Neural progenitor cell (in vitro differentiated cells): ENCODE measurements around the gene CHST13. TPM values are rescaled to one million over a fixed set of nuclear protein-coding genes. Genes with fewer than 3 reads are reported as not detected.

Experiments used
- DNase-seq: peaks from one replicate; pipeline ENCODE4 v3.0.0-alpha.2; 2016; ENCODE audit warnings: low spot score
- H2AFZ ChIP-seq: fragments of 200-600 bp; sonication (generic); replicated peaks from 2 replicates; pipeline ENCODE4 v1.6.1; 2016; ENCODE audit warnings: antibody characterized with exemption
- H3F3A ChIP-seq: fragments of 200-600 bp; sonication (generic); 2 replicates; pipeline ENCODE4 v1.6.1; 2016; ENCODE audit warnings: antibody characterized with exemption, low read depth
- H3K27ac ChIP-seq: fragments of 200-600 bp; sonication (generic); 2 replicates; pipeline ENCODE4 v1.5.1; 2016; ENCODE audit warnings: mild to moderate bottlenecking
- H3K27me3 ChIP-seq: fragments of 200-600 bp; sonication (generic); 2 replicates; pipeline ENCODE4 v1.6.1; 2016; ENCODE audit warnings: mild to moderate bottlenecking, moderate library complexity
- H3K36me3 ChIP-seq: fragments of 200-600 bp; sonication (generic); 2 replicates; pipeline ENCODE4 v1.5.1; 2016
- H3K4me1 ChIP-seq: fragments of 200-600 bp; sonication (generic); 2 replicates; pipeline ENCODE4 v1.6.1; 2016; ENCODE audit warnings: mixed run types
- H3K4me2 ChIP-seq: fragments of 200-600 bp; sonication (generic); 2 replicates; pipeline ENCODE4 v1.6.1; 2016
- H3K4me3 ChIP-seq: fragments of 200-600 bp; sonication (generic); 2 replicates; pipeline ENCODE4 v1.5.1; 2016
- H3K79me2 ChIP-seq: fragments of 200-600 bp; sonication (generic); 2 replicates; pipeline ENCODE4 v1.6.1; 2016; ENCODE audit warnings: low read depth
- H3K9ac ChIP-seq: fragments of 200-600 bp; sonication (generic); 2 replicates; pipeline ENCODE4 v1.6.1; 2016
- H3K9me3 ChIP-seq: fragments of 200-600 bp; sonication (generic); 2 replicates; pipeline ENCODE4 v1.5.1; 2016; ENCODE audit warnings: low read depth
- H4K20me1 ChIP-seq: fragments of 200-600 bp; sonication (generic); 2 replicates; pipeline ENCODE4 v1.6.1; 2016; ENCODE audit warnings: low read depth
- H3K27ac Mint-ChIP-seq: 3 replicates; pipeline ENCODE4 v1.8.0; 2021; ENCODE audit warnings: mixed read lengths
- H3K27me3 Mint-ChIP-seq: 2 replicates; pipeline ENCODE4 v1.8.0; 2022; ENCODE audit warnings: low read depth, mild to moderate bottlenecking, inconsistent platforms, moderate library complexity, mixed read lengths; ENCODE audit not compliant: insufficient read depth
- H3K36me3 Mint-ChIP-seq: 3 replicates; pipeline ENCODE4 v1.8.0; 2021; ENCODE audit warnings: mixed read lengths
- H3K4me1 Mint-ChIP-seq: 3 replicates; pipeline ENCODE4 v1.8.0; 2021; ENCODE audit warnings: mixed read lengths
- H3K4me3 Mint-ChIP-seq: 3 replicates; pipeline ENCODE4 v1.8.0; 2021; ENCODE audit warnings: mild to moderate bottlenecking, moderate library complexity, mixed read lengths
- H3K9me3 Mint-ChIP-seq: 3 replicates; pipeline ENCODE4 v1.8.0; 2020; ENCODE audit warnings: mixed read lengths
- CTCF ChIP-seq: fragments of 200-600 bp; sonication (generic); IDR thresholded peaks from 2 replicates; pipeline ENCODE4 v1.5.1; 2017; ENCODE audit warnings: antibody characterized with exemption, mild to moderate bottlenecking
- EZH2 ChIP-seq: fragments of 200-600 bp; sonication (generic); IDR thresholded peaks from 2 replicates; pipeline ENCODE4 v1.6.1; 2017; ENCODE audit warnings: antibody characterized with exemption, mild to moderate bottlenecking, moderate library complexity
- EZH2phosphoT487 ChIP-seq: fragments of 200-600 bp; sonication (generic); IDR thresholded peaks from 2 replicates; pipeline ENCODE4 v1.6.1; 2017; ENCODE audit warnings: antibody characterized with exemption
- total RNA-seq: library from RNA; depleted of rRNA; stranded (reverse); fragments of >200 nt; gene quantifications from 2 replicates; pipeline ENCODE4 v1.2.3, GENCODE V29; 2015; ENCODE audit warnings: low replicate concordance

Gene CHST13
- total RNA-seq, 1 donor from 2014 or later: 0.09 TPM

DNA sequence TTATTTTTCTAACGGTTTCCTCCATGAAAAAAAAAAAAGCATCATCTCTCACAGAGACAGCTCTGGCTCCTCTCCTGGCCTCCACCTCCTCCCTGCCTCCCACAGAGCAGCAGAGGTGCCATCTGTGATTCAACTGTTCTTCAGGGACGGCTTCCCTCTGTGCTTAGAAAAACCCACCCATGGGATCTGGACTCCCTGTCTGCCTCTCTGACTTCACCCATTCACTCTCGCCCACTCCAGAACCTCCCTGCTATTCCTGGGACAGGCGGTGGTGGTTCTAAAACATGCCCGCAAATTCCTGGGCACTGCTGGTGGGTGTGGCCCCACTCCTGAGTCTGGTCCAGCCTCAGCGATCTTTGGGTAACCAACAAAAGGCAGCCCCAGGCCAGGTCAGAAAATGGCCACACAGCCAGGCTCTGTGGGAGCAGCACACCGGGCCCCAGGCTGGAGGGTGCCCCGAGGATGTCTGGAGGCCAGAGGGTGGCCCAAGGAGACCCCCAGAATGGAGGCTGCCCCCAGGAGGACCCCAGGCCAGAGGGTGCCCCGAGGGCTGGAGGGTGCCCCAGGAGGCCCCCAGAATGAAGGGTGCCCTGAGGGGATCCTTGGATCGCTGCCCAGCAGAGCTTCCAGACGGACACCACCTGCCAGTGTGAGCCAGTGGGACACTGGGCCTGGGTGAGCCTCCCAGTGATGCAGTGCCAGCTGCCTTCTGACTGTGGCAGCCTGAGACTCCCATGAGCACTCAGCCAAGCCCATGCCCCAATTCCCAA is 2.6 kb upstream of the CHST13 start:
- Histone ChIP-seq H3K4me1 (peaks cover 13% of the 10 kb centered on the region), H3K9ac (no peak overlapping the region), H2AFZ (no peak overlapping the region), H3F3A (no peaks in the 10 kb centered on the region), H3K4me3 (no peak overlapping the region), H3K27me3 (peaks cover 36% of the 10 kb centered on the region), H3K36me3 (no peaks in the 10 kb centered on the region), H3K27ac (no peak overlapping the region), H3K4me2 (no peak overlapping the region), H3K9me3 (no peaks in the 10 kb centered on the region), H3K79me2 (no peaks in the 10 kb centered on the region), H4K20me1 (no peaks in the 10 kb centered on the region)
- TF ChIP-seq EZH2 (no peak), CTCF (no peak), EZH2phosphoT487 (no peak)
- Mint-ChIP-seq H3K4me3 (no peak overlapping the region), H3K9me3 (no peaks in the 10 kb centered on the region), H3K4me1 (peaks cover 22% of the 10 kb centered on the region), H3K36me3 (no peaks in the 10 kb centered on the region), H3K27me3 (peaks cover 33% of the 10 kb centered on the region), H3K27ac (no peak overlapping the region)
- DNase-seq: no peak

DNA sequence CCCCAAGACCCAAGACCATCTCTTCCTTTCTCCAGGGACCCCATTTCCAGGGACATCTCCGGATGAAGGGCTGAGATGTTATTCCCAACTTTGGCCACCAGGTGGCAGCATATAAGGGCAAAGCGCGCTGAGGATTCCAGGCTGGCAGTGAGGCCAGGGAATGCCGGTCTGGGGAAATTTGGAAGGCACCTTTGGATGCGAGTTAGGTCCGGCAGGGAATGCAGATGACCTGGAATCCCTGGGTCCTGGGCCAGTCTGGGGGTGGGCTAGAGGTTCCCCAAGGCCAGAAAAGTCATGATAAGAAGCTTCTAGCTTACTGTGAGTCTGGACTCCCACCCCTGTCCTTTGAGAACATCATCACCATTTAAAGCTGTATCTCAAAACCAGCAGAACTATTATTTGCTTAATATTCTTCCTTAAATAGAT is 1.6 kb upstream of the CHST13 start:
- H3K27me3 Mint-ChIP-seq: peaks cover 37% of the 10 kb centered on the region
- H3K4me1 Mint-ChIP-seq: peaks cover 17% of the 10 kb centered on the region
- H3K4me3 Mint-ChIP-seq: no peak overlapping the region

DNA sequence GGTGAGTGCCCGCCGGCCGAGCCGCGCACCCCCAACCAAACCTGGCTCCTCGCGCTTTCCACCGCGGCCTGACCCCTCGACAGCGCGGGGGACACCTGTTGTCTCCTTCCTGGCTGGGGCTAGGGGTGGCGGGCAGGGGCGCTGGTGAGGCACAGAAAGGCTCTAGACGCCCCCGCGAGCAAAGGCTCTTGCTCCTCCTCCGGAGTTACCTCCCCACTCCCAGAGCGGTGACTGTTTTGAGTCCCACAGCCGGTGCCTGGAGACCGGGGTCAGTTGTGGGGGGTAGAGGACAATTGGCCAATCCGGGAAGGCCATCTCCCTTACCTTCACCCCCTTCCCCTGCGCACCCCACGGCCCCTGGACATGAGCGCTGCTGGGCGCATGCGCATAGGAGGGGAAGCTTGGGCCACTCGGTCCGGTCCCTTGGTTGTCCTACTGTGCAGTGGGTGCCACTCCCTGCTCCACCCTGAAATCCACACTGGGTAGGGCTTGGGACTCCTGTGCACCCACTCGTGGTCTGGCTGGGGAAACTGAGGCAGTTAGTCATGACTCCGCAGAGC is 554 bp downstream of the CHST13 start:
- Histone ChIP-seq H3K4me1 (peaks cover 4% of the 10 kb centered on the region), H4K20me1 (no peaks in the 10 kb centered on the region), H3K4me2 (peak overlapping the region; percentile 97), H3K79me2 (no peaks in the 10 kb centered on the region), H3K4me3 (peak overlapping the region; percentile 66), H3K9me3 (no peaks in the 10 kb centered on the region), H3K27me3 (peaks cover 36% of the 10 kb centered on the region), H2AFZ (peak overlapping the region; percentile 98), H3K27ac (no peak overlapping the region), H3K36me3 (no peaks in the 10 kb centered on the region), H3K9ac (no peak overlapping the region), H3F3A (no peaks in the 10 kb centered on the region)
- Mint-ChIP-seq H3K27ac (no peak overlapping the region), H3K27me3 (peaks cover 42% of the 10 kb centered on the region), H3K9me3 (no peaks in the 10 kb centered on the region), H3K4me1 (peaks cover 8% of the 10 kb centered on the region), H3K36me3 (no peaks in the 10 kb centered on the region), H3K4me3 (peak overlapping the region; percentile 71)
- TF ChIP-seq EZH2phosphoT487 (peak; percentile 50), EZH2 (no peak)
- DNase-seq: no peak

More for the DNA sequence above, 1.6 kb upstream of the CHST13 start:
- no peak overlapping the region for H3K9ac ChIP-seq
- Mint-ChIP-seq H3K9me3 (no peaks in the 10 kb centered on the region), H3K36me3 (no peaks in the 10 kb centered on the region), H3K27ac (no peak overlapping the region)
- no peaks in the 10 kb centered on the region for H3K36me3 ChIP-seq
- no peaks in the 10 kb centered on the region for H3K79me2 ChIP-seq
- peaks cover 13% of the 10 kb centered on the region for H3K4me1 ChIP-seq
- no peak overlapping the region for H3K4me3 ChIP-seq
- no peak overlapping the region for H2AFZ ChIP-seq
- no peaks in the 10 kb centered on the region for H4K20me1 ChIP-seq
- H3K9me3 ChIP-seq: no peaks in the 10 kb centered on the region
- no peak overlapping the region for H3K27ac ChIP-seq
- DNase-seq: peak; percentile 80
- no peak overlapping the region for H3K4me2 ChIP-seq
- H3F3A ChIP-seq: no peaks in the 10 kb centered on the region
- peaks cover 36% of the 10 kb centered on the region for H3K27me3 ChIP-seq
- TF ChIP-seq EZH2 (no peak), EZH2phosphoT487 (no peak), CTCF (peak; percentile 92)
